NCI-H2081 (cell line): ENCODE measurements around the gene AGPAT2.
"Not testable (repeated sequence)": the region's sequence is repeated elsewhere in the genome, so short reads cannot be mapped to it uniquely, and the experiment has no call there.

Source experiments
- DNase-seq, 2 experiments: peaks; one replicate each; lab custom pipeline; 2025; lab: John Stamatoyannopoulos, UW

The AGPAT2 gene

GRCh38 chr9:136720251-136720897, 33.1 kb upstream of the AGPAT2 start:
- DNase-seq, result peak; percentile 46 to 56

DNA sequence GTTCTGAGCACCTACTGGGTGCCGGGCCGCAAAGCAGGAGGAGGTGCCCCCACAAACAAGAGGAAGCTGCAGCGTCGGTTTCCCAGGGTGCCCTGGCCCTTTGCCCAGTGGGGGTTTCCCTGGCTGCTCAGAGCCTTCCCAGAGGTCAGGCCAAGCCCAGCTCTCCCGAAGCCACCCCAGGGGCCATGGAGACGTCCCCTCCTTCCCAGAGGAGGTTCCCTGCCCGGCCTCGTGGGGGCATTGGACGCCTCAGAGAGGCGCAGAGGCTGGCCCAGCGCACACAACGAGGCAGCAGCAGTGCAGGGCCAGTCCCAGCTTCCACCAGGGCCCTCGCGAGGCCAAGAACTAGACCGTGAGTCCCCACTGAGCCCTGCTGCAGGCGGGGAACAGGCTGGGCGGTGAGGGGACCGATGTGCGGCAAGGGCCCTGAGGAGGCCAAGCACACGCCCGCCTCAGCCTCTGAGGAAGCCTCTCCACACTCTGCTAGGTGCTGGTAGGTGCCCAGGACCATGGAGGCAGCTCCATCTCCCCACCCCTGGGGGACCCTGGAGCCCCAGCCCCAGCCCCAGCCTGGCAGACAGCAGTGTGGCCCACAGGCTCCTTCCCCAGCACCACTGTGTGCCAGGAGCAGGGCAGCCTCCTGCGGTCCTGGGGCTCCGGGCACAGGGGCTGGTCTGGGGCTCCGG, 32.1 kb upstream of the AGPAT2 start:
- DNase-seq, result no peak

DNA sequence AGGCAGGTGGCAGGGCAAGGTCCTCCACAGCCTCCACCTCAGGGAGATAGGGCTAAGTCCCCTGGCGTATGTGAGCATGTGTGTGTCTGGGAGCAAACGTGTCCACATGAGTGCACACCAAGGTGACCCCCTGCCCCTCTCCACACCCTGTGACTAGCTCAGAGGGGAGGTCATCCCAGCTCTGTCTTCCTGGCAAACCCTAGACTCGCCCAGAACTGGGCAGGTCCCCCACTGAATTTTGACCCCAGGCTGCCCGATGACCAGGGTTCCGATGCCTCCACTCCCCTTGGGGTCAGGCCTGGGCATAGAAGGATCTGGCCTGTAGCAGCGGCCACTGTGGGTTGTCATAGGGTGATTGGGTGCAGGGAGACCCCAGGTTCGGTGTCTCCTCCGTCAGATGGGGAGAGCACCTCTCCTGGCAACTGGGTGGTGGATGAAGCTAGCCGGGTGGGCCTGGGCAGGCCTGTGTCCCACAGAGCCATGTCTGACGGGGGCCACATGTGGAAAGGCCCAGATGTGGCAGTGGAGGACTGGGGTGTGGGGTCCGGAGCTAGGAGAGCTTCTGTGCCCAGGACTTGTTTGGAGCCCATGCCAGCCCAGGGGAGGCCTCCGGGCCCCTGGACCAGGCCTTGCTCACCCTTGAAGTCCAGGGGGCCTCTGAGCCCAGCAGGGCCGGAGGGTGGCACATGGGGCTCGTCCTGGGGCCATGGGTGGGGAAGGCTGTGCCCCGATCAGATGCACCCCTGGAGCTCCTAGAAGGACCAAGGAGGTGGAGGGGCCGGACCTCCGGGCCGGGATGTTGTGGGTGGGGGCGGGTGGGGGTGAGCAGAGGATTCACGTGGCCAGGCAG, 31.3 kb upstream of the AGPAT2 start:
- DNase-seq, result no peak

DNA sequence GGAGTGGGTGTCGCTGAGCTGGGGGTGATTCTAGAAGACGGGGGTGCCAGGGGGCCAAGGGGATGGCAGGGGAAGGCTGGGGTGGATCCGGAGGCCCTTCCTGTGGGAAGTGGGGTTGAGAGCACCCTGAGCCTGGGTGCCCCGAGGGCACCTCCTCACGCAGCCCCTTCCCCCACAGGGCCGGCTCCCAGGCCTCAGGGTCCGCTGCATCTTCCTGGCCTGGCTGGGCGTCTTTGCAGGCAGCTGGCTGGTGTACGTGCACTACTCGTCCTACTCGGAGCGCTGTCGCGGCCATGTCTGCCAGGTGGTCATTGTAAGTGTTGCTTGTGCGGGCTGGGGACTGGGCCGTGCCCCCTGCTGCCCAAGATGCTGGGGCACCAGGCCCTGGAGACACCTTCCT, 30.1 kb upstream of the AGPAT2 start:
- no peak for DNase-seq

- no peak for DNase-seq
Observed at GRCh38 chr9:136714893-136715274, 27.6 kb upstream of the AGPAT2 start.

DNA sequence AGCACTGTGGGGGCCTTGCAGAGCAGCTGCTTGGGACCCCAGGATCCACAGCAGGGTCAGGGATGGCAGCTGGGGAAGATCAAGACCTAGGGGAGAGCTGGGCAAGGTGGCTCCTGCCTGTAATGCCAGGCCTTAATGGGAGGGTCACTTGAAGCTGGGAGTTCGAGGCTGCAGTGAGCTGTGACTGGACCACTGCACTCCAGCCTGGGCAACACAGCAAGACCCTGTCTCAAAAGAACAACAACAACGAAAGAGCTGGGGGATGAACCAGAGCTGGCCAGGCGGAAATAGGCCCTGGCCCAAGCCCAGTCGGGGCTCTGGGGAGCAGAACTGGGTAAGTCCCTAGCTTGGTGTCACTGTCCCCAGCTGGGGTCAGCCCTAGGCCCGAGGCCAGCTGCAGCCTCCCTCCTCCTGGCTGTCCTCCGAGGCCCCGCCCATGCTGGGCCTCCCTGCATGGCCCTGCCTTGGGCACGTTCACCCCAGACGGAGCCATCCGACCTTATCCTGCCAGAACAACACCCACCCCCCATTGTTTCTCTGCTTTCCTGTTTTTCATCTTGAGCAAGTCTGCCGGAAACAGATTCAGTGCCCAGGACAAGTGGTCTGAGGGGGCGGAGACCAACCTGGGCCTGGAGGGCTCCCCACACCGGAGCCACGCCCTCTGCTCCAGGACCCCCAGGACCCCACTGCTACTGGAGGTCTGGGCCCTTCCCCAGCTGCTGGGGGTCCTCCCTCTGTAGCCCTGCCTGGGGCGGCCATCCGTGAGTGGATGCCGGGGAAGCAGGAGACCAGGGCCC, 27.0 kb upstream of the AGPAT2 start:
- DNase-seq, result no peak

GRCh38 chr9:136713550-136713949, 26.3 kb upstream of the AGPAT2 start:
- DNase-seq, result peak; percentile 12 to 63

DNA sequence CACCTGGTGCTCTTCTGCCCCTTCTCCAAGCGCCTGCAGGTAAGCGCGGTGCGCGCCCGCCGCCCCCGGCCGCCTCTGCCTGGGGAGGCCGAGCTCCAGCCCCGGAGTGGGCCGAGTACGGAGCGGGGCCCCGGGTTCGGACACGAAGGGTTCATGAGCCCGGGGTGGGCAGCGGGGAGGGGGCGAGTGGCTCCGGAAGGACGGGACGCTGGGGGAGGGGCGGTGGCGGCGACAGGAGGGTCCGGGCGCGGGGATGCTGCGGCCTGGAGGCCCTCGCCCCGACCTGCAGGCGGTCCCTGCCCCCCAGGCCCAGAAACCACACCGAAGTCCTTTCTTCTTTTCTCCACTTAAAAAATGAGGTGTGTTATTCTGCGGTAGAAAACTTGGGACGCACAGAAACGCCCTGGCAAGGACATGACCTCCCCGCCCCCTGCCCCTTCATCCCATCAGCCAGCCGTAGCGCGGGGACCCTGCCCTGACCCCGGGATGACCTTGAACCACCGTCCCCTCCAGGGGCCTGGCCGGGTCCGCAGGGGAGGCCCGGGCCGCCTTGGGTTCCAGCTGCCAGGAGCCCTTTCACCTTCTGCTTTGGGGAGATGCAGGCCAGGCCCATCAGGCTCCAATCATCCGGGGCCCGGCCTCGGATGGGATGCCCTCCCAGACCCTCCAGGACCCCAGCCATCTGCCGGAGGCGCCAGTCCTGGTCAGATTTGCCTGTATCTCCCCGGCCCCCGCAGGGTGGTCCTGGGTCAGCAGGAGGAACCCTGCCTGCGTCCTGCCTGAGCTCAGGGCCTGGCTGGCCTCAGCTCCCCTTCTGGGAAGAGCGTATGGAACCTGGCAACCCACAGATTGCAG, 25.7 kb upstream of the AGPAT2 start:
- DNase-seq, result no peak

GRCh38 chr9:136711751-136712689, 24.8 kb upstream of the AGPAT2 start, which contains the start of gene DIPK1B:
Gene DIPK1B, plus strand, starts transcription at chr9:136712572. Its CDS starts 94 bp downstream, at chr9:136712666.
- peak; percentile 73 to 86 for DNase-seq

GRCh38 chr9:136711219-136711648, 24.0 kb upstream of the AGPAT2 start:
- DNase-seq, result not testable (repeated sequence)

DNA sequence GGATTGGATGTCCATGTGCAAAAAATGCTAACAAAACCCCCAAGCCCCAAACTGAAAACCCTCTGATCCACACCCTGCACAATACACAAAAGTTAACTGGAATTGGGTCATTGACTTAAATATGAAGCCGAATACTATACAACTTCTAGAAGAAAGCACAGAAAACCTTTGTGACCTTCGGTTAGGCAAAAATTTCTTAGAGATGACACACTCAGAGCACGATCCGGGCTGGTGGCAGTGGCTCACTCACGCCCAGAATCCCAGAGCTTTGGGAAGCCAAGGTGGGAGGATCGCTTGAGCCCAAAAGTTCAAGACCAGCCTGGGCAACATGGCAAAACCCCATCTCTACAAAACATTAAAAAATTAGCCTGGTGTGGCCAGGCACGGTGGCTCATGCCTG, 23.3 kb upstream of the AGPAT2 start:
- no peak for DNase-seq

- DNase-seq, result no peak
Observed at GRCh38 chr9:136709454-136710109, 22.3 kb upstream of the AGPAT2 start.

DNA sequence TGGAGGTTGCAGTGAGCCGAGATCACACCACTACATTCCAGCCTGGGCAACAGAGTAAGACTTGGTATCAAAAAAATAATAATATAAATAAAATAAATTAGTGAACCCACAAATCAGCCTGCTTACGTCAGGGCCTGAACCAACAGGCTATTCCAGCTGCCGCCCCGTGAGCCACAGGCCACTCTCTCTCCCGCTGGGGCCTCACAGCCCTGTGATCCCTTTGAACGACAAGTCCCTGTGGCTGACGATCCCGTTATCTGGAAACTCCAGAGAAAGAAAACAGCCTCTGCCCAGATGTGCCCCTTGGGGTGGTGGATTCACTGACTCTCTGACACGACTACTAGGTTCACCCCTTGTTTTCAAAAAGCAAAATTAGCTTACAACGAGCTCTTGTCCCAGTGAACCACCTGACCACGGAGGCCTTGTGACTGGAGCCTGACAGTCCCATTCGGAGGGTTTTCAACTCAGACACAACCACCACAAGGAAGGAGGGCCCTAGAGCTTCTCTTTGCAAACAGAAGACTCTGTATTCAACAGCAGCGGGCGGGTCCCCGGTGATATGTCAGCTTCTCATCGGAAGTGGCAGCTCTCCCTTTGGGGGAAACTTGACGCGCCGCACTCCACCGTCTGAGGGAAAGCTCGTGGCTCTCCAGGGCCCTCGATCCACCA, 20.7 kb upstream of the AGPAT2 start:
- no peak for DNase-seq

- no peak for DNase-seq
Observed at GRCh38 chr9:136707011-136707410, 19.8 kb upstream of the AGPAT2 start.

- no peak for DNase-seq
Observed at GRCh38 chr9:136705564-136705963, 18.3 kb upstream of the AGPAT2 start.

- DNase-seq, result not testable (repeated sequence)
Observed at GRCh38 chr9:136704741-136705140, 17.5 kb upstream of the AGPAT2 start.

GRCh38 chr9:136703276-136703860, 16.1 kb upstream of the AGPAT2 start:
- DNase-seq, result no peak

- no peak for DNase-seq
Observed at GRCh38 chr9:136701668-136702053, 14.4 kb upstream of the AGPAT2 start.
